ENCODE data around the gene EHBP1.
A peak's percentile ranks its signal among the peaks of the same experiment; 100 is the strongest.

EHBP1 gene

DNA sequence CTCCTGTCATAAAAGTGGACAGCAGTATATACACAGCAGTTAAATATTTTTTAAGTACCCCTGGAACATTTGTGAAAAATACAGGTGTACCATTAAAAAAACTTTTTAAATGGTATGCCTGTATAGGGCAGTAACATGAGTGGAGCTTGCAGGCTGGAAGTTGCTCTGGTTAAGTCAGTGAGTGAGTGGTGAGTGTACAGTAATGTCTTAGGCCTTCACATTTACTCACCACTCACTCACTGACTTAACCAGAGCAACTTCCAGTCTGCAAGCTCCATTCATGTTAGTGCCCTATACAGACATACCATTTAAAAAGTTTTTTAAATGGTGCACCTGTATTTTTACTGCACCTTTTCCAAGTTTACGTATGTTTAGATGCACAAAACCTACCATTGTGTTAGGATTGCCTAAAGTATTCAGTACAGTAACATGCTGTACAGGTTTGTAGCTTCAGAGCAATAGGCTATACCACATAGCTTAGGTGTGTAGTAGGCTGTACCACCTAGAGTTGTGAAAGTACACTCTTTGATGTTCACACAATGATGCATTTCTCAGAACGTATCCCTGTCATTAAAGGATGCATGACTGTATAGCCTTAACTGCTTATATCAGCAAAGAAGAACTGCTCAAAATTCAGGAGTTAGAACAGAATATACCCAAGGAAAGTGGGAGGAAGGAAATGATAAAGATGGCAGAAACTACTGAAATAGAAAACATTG lies 112.6 kb downstream of the EHBP1 start:
- H4K8ac ChIP-seq (ENCODE audit: low read depth, low read length) = no peak overlapping the region

GRCh38 chr2:62822549-62822948 lies 117.0 kb downstream of the EHBP1 start:
- Histone ChIP-seq H2AFZ (ENCODE audit: low read length) (no peak overlapping the region), H2BK5ac (ENCODE audit: low read length) (no peak overlapping the region), H3K27me3 (ENCODE audit: control insufficient read depth in 3 of 3, insufficient read depth in 3 of 3, low read depth in 1 of 3, low read length in 3 of 3) (no peaks in the 10 kb centered on the region), H4K91ac (ENCODE audit: low read depth, low read length, poor library complexity) (no peak overlapping the region), H3K4me1 (ENCODE audit: control insufficient read depth in 2 of 2, insufficient read depth in 1 of 2, low read depth in 1 of 2, low read length in 2 of 2) (peaks cover 0 to 4% of the 10 kb centered on the region in 2 donors), H2BK15ac (ENCODE audit: low read length) (no peak overlapping the region), H3K9ac (ENCODE audit: low read depth, low read length, poor library complexity) (no peak overlapping the region), H3K9me3 (replicated peaks in 1 of 2; ENCODE audit: control insufficient read depth in 2 of 2, insufficient read depth in 1 of 2, low read depth in 1 of 2, low read length in 2 of 2) (peaks cover 0 to 4% of the 10 kb centered on the region in 2 donors), H3K14ac (ENCODE audit: low read length) (no peak overlapping the region), H3K27ac (replicated peaks; ENCODE audit: low read length) (no peak overlapping the region), H3K36me3 (replicated peaks in 1 of 2; ENCODE audit: control insufficient read depth in 2 of 2, insufficient read depth in 2 of 2, low read length in 2 of 2) (peaks cover 2 to 16% of the 10 kb centered on the region in 2 donors), H3K4me3 (ENCODE audit: low read length in 2 of 2) (no peak overlapping the region), H3K4ac (ENCODE audit: low read length) (no peak overlapping the region), H3K23ac (ENCODE audit: low read depth, low read length, poor library complexity) (no peak overlapping the region), H3K4me2 (ENCODE audit: insufficient read depth, low read length, poor library complexity, severe bottlenecking) (no peak overlapping the region), H2BK12ac (ENCODE audit: low read length) (no peak overlapping the region), H2AK5ac (ENCODE audit: low read depth, low read length) (no peak overlapping the region), H3K79me1 (ENCODE audit: low read depth, low read length) (no peaks in the 10 kb centered on the region), H2BK120ac (ENCODE audit: low read depth, low read length) (no peak overlapping the region), H4K8ac (ENCODE audit: low read depth, low read length) (no peak overlapping the region), H3K18ac (ENCODE audit: low read length) (no peak overlapping the region)
- no peak for DNase-seq (ENCODE audit: low spot score)
- WGBS, 2 donors (ENCODE audit: extremely low coverage in 2 of 2, insufficient read length in 2 of 2, insufficient replicate concordance in 1 of 2) = no CpG with 5 or more reads among the region's 3 CpGs

More for the DNA sequence above, 112.6 kb downstream of the EHBP1 start:
- Histone ChIP-seq H4K91ac (ENCODE audit: low read depth, low read length, poor library complexity) (no peak overlapping the region), H3K79me1 (ENCODE audit: low read depth, low read length) (peaks cover 4% of the 10 kb centered on the region), H3K27ac (replicated peaks; ENCODE audit: low read length) (no peak overlapping the region), H3K4me1 (ENCODE audit: control insufficient read depth in 2 of 2, insufficient read depth in 1 of 2, low read depth in 1 of 2, low read length in 2 of 2) (peaks cover 0 to under 1% of the 10 kb centered on the region in 2 donors), H2BK15ac (ENCODE audit: low read length) (no peak overlapping the region), H3K4me2 (ENCODE audit: insufficient read depth, low read length, poor library complexity, severe bottlenecking) (no peak overlapping the region), H3K27me3 (ENCODE audit: control insufficient read depth in 3 of 3, insufficient read depth in 3 of 3, low read depth in 1 of 3, low read length in 3 of 3) (no peaks in the 10 kb centered on the region), H3K9me3 (replicated peaks in 1 of 2; ENCODE audit: control insufficient read depth in 2 of 2, insufficient read depth in 1 of 2, low read depth in 1 of 2, low read length in 2 of 2) (no peaks in the 10 kb centered on the region), H2BK12ac (ENCODE audit: low read length) (no peak overlapping the region), H2AK5ac (ENCODE audit: low read depth, low read length) (no peak overlapping the region), H2BK5ac (ENCODE audit: low read length) (no peak overlapping the region), H3K36me3 (replicated peaks in 1 of 2; ENCODE audit: control insufficient read depth in 2 of 2, insufficient read depth in 2 of 2, low read length in 2 of 2) (no peaks in the 10 kb centered on the region), H3K9ac (ENCODE audit: low read depth, low read length, poor library complexity) (no peak overlapping the region), H3K18ac (ENCODE audit: low read length) (no peak overlapping the region), H2BK120ac (ENCODE audit: low read depth, low read length) (no peak overlapping the region), H2AFZ (ENCODE audit: low read length) (no peak overlapping the region), H3K14ac (ENCODE audit: low read length) (no peak overlapping the region), H3K4ac (ENCODE audit: low read length) (no peak overlapping the region), H3K23ac (ENCODE audit: low read depth, low read length, poor library complexity) (no peak overlapping the region), H3K4me3 (ENCODE audit: low read length in 2 of 2) (no peak overlapping the region)
- WGBS, 2 donors (ENCODE audit: extremely low coverage in 2 of 2, insufficient read length in 2 of 2, insufficient replicate concordance in 1 of 2) = no CpG with 5 or more reads among the region's 2 CpGs
- DNase-seq (ENCODE audit: low spot score) = no peak

GRCh38 chr2:62824388-62824787 lies 118.9 kb downstream of the EHBP1 start:
- no peak for DNase-seq (ENCODE audit: low spot score)
- Histone ChIP-seq H2BK15ac (ENCODE audit: low read length) (no peak overlapping the region), H3K9ac (ENCODE audit: low read depth, low read length, poor library complexity) (no peak overlapping the region), H2AFZ (ENCODE audit: low read length) (no peak overlapping the region), H3K27me3 (ENCODE audit: control insufficient read depth in 3 of 3, insufficient read depth in 3 of 3, low read depth in 1 of 3, low read length in 3 of 3) (no peaks in the 10 kb centered on the region), H3K79me1 (ENCODE audit: low read depth, low read length) (no peaks in the 10 kb centered on the region), H3K4me1 (ENCODE audit: control insufficient read depth in 2 of 2, insufficient read depth in 1 of 2, low read depth in 1 of 2, low read length in 2 of 2) (peaks cover 0 to 4% of the 10 kb centered on the region in 2 donors), H2BK5ac (ENCODE audit: low read length) (no peak overlapping the region), H2BK12ac (ENCODE audit: low read length) (no peak overlapping the region), H3K18ac (ENCODE audit: low read length) (no peak overlapping the region), H4K91ac (ENCODE audit: low read depth, low read length, poor library complexity) (no peak overlapping the region), H4K8ac (ENCODE audit: low read depth, low read length) (no peak overlapping the region), H3K14ac (ENCODE audit: low read length) (no peak overlapping the region), H3K9me3 (replicated peaks in 1 of 2; ENCODE audit: control insufficient read depth in 2 of 2, insufficient read depth in 1 of 2, low read depth in 1 of 2, low read length in 2 of 2) (peaks cover 2 to 4% of the 10 kb centered on the region in 2 donors), H3K23ac (ENCODE audit: low read depth, low read length, poor library complexity) (no peak overlapping the region), H3K36me3 (replicated peaks in 1 of 2; ENCODE audit: control insufficient read depth in 2 of 2, insufficient read depth in 2 of 2, low read length in 2 of 2) (peaks cover 2 to 22% of the 10 kb centered on the region in 2 donors), H3K27ac (replicated peaks; ENCODE audit: low read length) (no peak overlapping the region), H3K4ac (ENCODE audit: low read length) (no peak overlapping the region), H2BK120ac (ENCODE audit: low read depth, low read length) (no peak overlapping the region), H2AK5ac (ENCODE audit: low read depth, low read length) (no peak overlapping the region), H3K4me3 (ENCODE audit: low read length in 2 of 2) (no peak overlapping the region), H3K4me2 (ENCODE audit: insufficient read depth, low read length, poor library complexity, severe bottlenecking) (no peak overlapping the region)
- WGBS, 2 donors (ENCODE audit: extremely low coverage in 2 of 2, insufficient read length in 2 of 2, insufficient replicate concordance in 1 of 2) = no CpG with 5 or more reads among the region's 1 CpG

DNA sequence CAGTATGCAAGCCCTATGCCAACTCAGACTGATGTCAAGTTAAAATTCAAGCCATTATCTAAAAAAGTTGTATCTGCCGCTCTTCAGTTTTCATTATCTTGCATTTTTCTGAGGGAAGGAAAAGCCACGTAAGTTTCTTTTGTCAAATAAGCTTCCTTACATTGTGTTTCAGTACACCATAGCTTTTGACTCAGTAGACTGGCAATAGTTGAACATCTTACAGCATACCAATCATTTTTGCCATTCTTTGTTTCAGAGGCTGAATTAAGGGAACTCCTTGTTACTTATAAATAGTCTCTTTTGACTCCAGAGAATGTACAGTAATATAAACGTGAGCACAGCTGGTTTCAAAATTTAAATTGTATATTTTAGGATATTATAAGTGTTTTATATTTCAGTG lies 120.6 kb downstream of the EHBP1 start:
- Histone ChIP-seq H3K14ac (ENCODE audit: low read length) (no peak overlapping the region), H3K23ac (ENCODE audit: low read depth, low read length, poor library complexity) (no peak overlapping the region), H2AFZ (ENCODE audit: low read length) (no peak overlapping the region), H3K4me2 (ENCODE audit: insufficient read depth, low read length, poor library complexity, severe bottlenecking) (no peak overlapping the region), H4K91ac (ENCODE audit: low read depth, low read length, poor library complexity) (no peak overlapping the region), H4K8ac (ENCODE audit: low read depth, low read length) (no peak overlapping the region), H3K18ac (ENCODE audit: low read length) (no peak overlapping the region), H3K36me3 (replicated peaks in 1 of 2; ENCODE audit: control insufficient read depth in 2 of 2, insufficient read depth in 2 of 2, low read length in 2 of 2) (peaks cover 2 to 22% of the 10 kb centered on the region in 2 donors), H3K4ac (ENCODE audit: low read length) (no peak overlapping the region), H3K27me3 (ENCODE audit: control insufficient read depth in 3 of 3, insufficient read depth in 3 of 3, low read depth in 1 of 3, low read length in 3 of 3) (no peaks in the 10 kb centered on the region), H3K9me3 (replicated peaks in 1 of 2; ENCODE audit: control insufficient read depth in 2 of 2, insufficient read depth in 1 of 2, low read depth in 1 of 2, low read length in 2 of 2) (peaks cover 2 to 4% of the 10 kb centered on the region in 2 donors), H3K27ac (replicated peaks; ENCODE audit: low read length) (no peak overlapping the region), H3K9ac (ENCODE audit: low read depth, low read length, poor library complexity) (no peak overlapping the region), H3K4me3 (ENCODE audit: low read length in 2 of 2) (no peak overlapping the region), H2BK5ac (ENCODE audit: low read length) (no peak overlapping the region), H2AK5ac (ENCODE audit: low read depth, low read length) (no peak overlapping the region), H2BK12ac (ENCODE audit: low read length) (no peak overlapping the region), H2BK120ac (ENCODE audit: low read depth, low read length) (no peak overlapping the region), H3K4me1 (ENCODE audit: control insufficient read depth in 2 of 2, insufficient read depth in 1 of 2, low read depth in 1 of 2, low read length in 2 of 2) (peaks cover 0 to 4% of the 10 kb centered on the region in 2 donors), H3K79me1 (ENCODE audit: low read depth, low read length) (no peaks in the 10 kb centered on the region), H2BK15ac (ENCODE audit: low read length) (no peak overlapping the region)
- peak; percentile 8 for DNase-seq (ENCODE audit: low spot score)
- WGBS, 2 donors (ENCODE audit: extremely low coverage in 2 of 2, insufficient read length in 2 of 2, insufficient replicate concordance in 1 of 2) = no CpG with 5 or more reads among the region's 3 CpGs
